K562 (cell line): Measurements from ENCODE around the gene MAPKAPK2. TPM values are rescaled to one million over a fixed set of nuclear protein-coding genes. Genes with fewer than 3 reads are reported as not detected.

Source experiments
- FOS ChIP-seq: IDR thresholded peaks from 3 replicates; pipeline ENCODE4 v1.6.1; 2011; ENCODE audit not compliant: insufficient read length; ENCODE audit errors: extremely low read depth
- FOXJ3 ChIP-seq: sonication (generic); formaldehyde crosslinking; IDR thresholded peaks from 2 replicates; pipeline ENCODE4 v1.4.0; 2020; ENCODE audit warnings: mild to moderate bottlenecking, missing genetic modification reagents
- KDM5B ChIP-seq: fragments of 200-600 bp; sonication (generic); IDR thresholded peaks from 2 replicates; pipeline ENCODE4 v1.6.1; 2012; ENCODE audit warnings: low read depth, mild to moderate bottlenecking, moderate library complexity, low read length, control low read depth, inconsistent platforms; ENCODE audit not compliant: insufficient replicate concordance
- LARP7 ChIP-seq: fragments of 450-650 bp; IDR thresholded peaks from 2 replicates; pipeline ENCODE4 v1.6.1; 2016
- NCOA1 ChIP-seq: fragments of 450-650 bp; IDR thresholded peaks from 2 replicates; pipeline ENCODE4 v1.6.1; 2016; ENCODE audit warnings: low read depth
- SREBF1 ChIP-seq: fragments of 150-350 bp; IDR thresholded peaks from 2 replicates; pipeline ENCODE4 v1.6.1; 2014; ENCODE audit warnings: antibody characterized with exemption, low read depth, low read length, borderline replicate concordance
- SUPT5H ChIP-seq: fragments of 450-650 bp; IDR thresholded peaks from 2 replicates; pipeline ENCODE4 v1.6.1; 2016
- ZBTB17 ChIP-seq: fragments of 450-650 bp; formaldehyde crosslinking; IDR thresholded peaks from 2 replicates; pipeline ENCODE4 v1.4.0; 2020; ENCODE audit warnings: mild to moderate bottlenecking
- ZNF395 ChIP-seq: fragments of 200-800 bp; sonication (Bioruptor generic); IDR thresholded peaks from 2 replicates; pipeline ENCODE4 v1.6.1; 2017; ENCODE audit warnings: missing genetic modification characterization, missing compliant biosample characterization
- ZNF407 ChIP-seq: fragments of 450-650 bp; IDR thresholded peaks from 2 replicates; pipeline ENCODE4 v1.6.1; 2016; ENCODE audit warnings: low read depth
- ZNF444 ChIP-seq: fragments of 250-450 bp; sonication (Bioruptor Pico); IDR thresholded peaks from 2 replicates; pipeline ENCODE4 v1.4.0; 2020; ENCODE audit warnings: mild to moderate bottlenecking, moderate library complexity
- polyA plus RNA-seq, 8 experiments: library from polyadenylated mRNA; depleted of rRNA in 4 of 8; stranded (reverse) in 5 of 8; unstranded in 3 of 8; fragments of >200 nt; fragmentation: Nextera tagmentation in 2 of 8; fragmentation: Illumina TruSeq in 1 of 8; extraction: Ambion mirVana in 2 of 8; extraction: Trizol in 1 of 8; gene quantifications; 2 replicates each; pipeline versions ENCODE4 v1.2.1 to v1.2.3, GENCODE V29; 2011 to 2014; ENCODE audit warnings: inconsistent platforms in 1 of 8, missing spikeins in 1 of 8
- total RNA-seq, 7 experiments: library from RNA; depleted of rRNA in 6 of 7; stranded (reverse); fragments of >200 nt in 6 of 7; fragmentation: Illumina TruSeq in 2 of 7; extraction: Trizol in 2 of 7; gene quantifications; 2 replicates each; pipeline versions ENCODE4 v1.2.1 to v1.2.3, GENCODE V29; 2011 to 2021; ENCODE audit warnings: low replicate concordance in 1 of 7

Gene MAPKAPK2
- total and polyA plus RNA-seq, 9 of the 15 experiments (the other 6 are each of a cell fraction or from before 2014, with no cell fraction given) = 0.63 to 94.2 (median 52.1) TPM

GRCh38 chr1:206635080-206635977 is 49.4 kb upstream of the MAPKAPK2 start, which contains the start of gene DYRK3 (continued):
- TF ChIP-seq LARP7 = no peak
- no peak for TF ChIP-seq NCOA1
- peak; percentile 94 for TF ChIP-seq KDM5B
- 0 out of 2 replicates have a peak, but pooled peaks have one; percentile 29 for TF ChIP-seq ZBTB17
- peak; percentile 91 for TF ChIP-seq SUPT5H
- TF ChIP-seq FOS = no peak
- no peak for TF ChIP-seq ZNF395 (CRISPR knock-in tag)
- no peak for TF ChIP-seq FOXJ3 (CRISPR knock-in tag)
- no peak for TF ChIP-seq ZNF407
- peak; percentile 59; the same call in 1 of the 2 replicates for TF ChIP-seq SREBF1
- TF ChIP-seq ZNF444 (CRISPR knock-in tag) = no peak
